Right ventricle myocardium inferior (tissue), 1 donor: ENCODE measurements around the gene KIAA0825. TPM values are rescaled to one million over a fixed set of nuclear protein-coding genes. Genes with fewer than 3 reads are reported as not detected.
"Not testable (repeated sequence)": the region's sequence is repeated elsewhere in the genome, so short reads cannot be mapped to it uniquely, and the experiment has no call there.

Experiments
- ATAC-seq: fragments of 200-7000 bp; cut with Tn5 transposase; one replicate; pipeline ENCODE4 v1.9.1; 2020; ENCODE audit warnings: mild to moderate bottlenecking, moderate library complexity
- DNase-seq: peaks from one replicate; pipeline ENCODE4 v3.0.0; 2021; ENCODE audit errors: missing footprints
- intact Hi-C: fragments of 100-400 bp; cut with DNase I; formaldehyde crosslinking; loops from one replicate; pipeline ENCODE4 v1.11.0; 2022
- total RNA-seq: library from RNA; stranded (reverse); fragmentation: NEBNext Ultra II Directional; extraction: Animal tissue kit (Norgen Biotek cat#: 25700); gene quantifications from one replicate; pipeline ENCODE4 v1.2.1, GENCODE V29; 2021
- donor health status: DM: no; HTN: yes; CAD: no; lungs with severe emphysema.

KIAA0825 gene
- total RNA-seq, 1 donor from 2014 or later, result 2.2 TPM

DNA sequence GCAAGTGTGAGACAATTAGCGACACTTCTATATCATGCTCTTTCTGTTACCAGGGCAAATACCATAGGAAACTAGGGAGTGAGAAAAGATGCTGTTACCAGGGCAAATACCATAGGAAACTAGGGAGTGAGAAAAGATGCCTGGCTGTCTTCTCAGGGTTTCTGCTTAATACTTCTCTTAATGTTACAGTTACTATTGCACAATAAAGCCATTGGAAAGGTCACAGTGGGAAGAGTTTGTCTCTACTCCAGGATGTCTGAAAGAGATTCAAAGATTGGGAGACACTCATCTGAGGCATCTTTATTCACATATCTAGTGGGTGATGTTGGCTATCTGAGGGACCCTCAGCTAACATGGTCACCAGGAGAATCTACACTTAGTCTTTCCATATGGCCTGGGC lies 445.3 kb downstream of the KIAA0825 start:
- DNase-seq (no peak), ATAC-seq (no peak)
- intact Hi-C loops, result no loop called here

- ATAC-seq, DNase-seq, intact Hi-C loops: not testable (repeated sequence)
Measured at GRCh38 chr5:94171070-94171469, 447.3 kb downstream of the KIAA0825 start.

- intact Hi-C loops, DNase-seq, ATAC-seq: not testable (repeated sequence)
Measured at GRCh38 chr5:94170158-94170557, 448.2 kb downstream of the KIAA0825 start.

- ATAC-seq (no peak), DNase-seq (no peak)
- intact Hi-C loops, result no loop called here
Measured at GRCh38 chr5:94168151-94168550, 450.3 kb downstream of the KIAA0825 start.

DNA sequence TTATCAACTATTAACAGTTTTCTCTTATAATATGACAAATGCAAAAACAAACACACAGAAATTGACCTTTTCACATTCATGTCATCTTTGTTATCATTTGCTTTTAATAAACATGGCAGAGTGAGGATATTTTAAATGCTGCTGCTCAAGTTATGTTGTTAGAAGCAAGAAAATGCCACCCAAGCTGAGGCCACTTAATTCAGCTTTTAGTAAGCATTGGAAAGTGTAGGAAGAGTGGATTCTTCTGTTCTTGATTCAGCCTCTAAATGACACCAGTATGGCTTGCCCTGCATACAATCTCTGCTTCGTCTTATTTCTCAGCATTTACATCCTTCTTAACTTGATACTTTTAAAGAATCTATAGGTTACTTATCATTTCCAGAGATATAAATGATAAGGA lies 456.6 kb downstream of the KIAA0825 start:
- no peak for DNase-seq
- intact Hi-C loops, result no loop called here
- ATAC-seq, result no peak

DNA sequence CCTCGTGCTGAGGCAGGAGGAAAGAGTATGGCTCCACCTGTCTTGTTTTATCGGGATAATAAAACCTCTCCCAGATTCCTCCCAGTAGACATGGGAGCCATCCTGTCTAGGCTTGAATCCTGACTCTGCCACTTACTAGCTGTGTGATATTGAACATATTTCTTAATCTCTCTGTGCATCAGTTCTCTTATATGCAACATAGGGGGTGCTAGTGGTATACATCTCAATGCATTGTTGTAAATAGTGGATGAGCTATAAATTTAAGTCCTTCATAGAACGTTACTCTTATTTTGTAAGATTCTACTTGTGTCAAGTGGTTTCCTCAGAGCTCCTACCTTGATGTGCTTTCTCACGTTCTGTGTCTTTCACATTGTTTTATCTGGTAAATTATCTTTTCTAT lies 459.3 kb downstream of the KIAA0825 start:
- intact Hi-C loops, result no loop called here
- ATAC-seq, result no peak
- no peak for DNase-seq

- ATAC-seq (no peak), DNase-seq (no peak)
- intact Hi-C loops, result no loop called here
Measured at GRCh38 chr5:94157704-94158539, 460.5 kb downstream of the KIAA0825 start.

- intact Hi-C loops, result no loop called here
- ATAC-seq, result no peak
- DNase-seq, result no peak
Measured at GRCh38 chr5:94154672-94155071, 463.7 kb downstream of the KIAA0825 start.

DNA sequence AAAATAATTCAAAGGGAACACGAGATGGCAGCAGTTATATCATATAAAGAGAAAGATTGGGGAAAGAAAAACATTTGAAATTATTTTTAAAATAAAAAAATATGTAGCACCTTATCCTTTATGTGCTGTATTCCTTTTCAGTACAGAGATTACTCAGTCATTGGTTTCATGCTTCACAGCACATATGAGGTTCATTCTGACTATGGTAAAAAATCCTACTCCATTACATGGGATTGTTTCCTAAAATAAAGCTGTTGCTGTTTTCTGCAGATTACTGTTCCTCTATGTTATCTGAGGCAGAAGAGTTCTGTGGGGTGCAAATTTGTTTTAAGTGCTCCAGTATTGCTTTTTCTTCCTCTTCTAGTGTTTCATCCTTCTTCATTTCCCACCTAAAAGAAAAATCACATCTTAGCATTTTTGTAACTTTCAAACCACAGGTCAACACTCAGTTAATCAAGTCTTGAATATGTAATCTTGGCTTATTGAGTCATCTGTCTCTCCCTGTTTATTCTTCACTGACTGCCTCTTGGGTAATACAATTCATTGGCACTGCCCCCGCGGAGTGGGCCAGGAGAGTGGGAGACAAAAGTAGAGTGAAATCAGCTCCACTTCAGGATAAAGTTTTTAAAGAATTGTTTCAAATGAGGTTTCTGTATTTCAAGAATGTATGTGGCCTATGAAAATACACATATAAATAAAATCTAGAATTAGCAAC lies 464.5 kb downstream of the KIAA0825 start:
- ATAC-seq (no peak), DNase-seq (no peak)
- intact Hi-C loops, result no loop called here

DNA sequence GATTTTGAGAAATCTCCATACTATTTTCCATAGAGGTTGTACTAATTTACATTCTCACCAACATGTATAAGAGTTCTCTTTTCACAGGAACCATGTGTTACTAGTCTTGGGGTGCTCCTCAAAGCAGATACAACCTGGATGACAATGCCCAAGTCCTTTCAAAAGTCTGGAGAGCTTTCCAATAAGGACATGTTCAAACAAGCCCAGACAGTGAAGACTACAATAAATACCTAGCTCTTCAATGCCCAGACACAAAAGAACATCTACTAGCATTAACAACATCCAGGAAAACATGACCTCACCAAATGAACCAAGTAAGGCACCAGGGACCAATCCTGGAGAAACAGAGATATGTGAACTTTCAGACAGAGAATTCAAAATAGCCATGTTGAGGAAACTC lies 474.8 kb downstream of the KIAA0825 start:
- ATAC-seq, DNase-seq, intact Hi-C loops: not testable (repeated sequence)

- DNase-seq (no peak), ATAC-seq (no peak)
- intact Hi-C loops, result no loop called here
Measured at GRCh38 chr5:94140300-94140699, 478.1 kb downstream of the KIAA0825 start.

- intact Hi-C loops, result no loop called here
- ATAC-seq (no peak), DNase-seq (no peak)
Measured at GRCh38 chr5:94130077-94130476, 488.3 kb downstream of the KIAA0825 start.

DNA sequence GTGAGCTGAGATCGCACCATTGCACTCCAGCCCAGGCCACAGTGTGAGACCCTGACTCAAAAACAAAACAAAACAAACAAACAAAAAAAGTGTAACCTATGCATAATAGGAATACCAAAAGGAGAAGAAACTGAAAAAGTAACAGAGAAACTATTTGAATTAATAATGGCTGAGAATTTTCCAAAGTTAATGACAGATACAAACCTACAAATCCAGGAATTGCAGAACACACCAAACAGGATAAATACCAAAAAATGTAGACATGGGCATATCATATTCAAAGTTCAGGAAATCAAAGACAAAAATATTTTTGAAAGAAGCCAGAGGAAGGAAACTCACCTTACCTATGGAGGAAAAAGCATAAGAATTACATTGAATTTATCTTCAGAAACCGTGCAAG lies 493.3 kb downstream of the KIAA0825 start:
- intact Hi-C loops, result no loop called here
- no peak for ATAC-seq
- DNase-seq, result no peak

GRCh38 chr5:94116317-94116716 lies 502.1 kb downstream of the KIAA0825 start:
- not testable (repeated sequence) for ATAC-seq, DNase-seq
- intact Hi-C loops, result loop anchor here (10.0 kb wide), 1 partner anchor 492 kb away; no protein-coding TSS in a partner anchor

DNA sequence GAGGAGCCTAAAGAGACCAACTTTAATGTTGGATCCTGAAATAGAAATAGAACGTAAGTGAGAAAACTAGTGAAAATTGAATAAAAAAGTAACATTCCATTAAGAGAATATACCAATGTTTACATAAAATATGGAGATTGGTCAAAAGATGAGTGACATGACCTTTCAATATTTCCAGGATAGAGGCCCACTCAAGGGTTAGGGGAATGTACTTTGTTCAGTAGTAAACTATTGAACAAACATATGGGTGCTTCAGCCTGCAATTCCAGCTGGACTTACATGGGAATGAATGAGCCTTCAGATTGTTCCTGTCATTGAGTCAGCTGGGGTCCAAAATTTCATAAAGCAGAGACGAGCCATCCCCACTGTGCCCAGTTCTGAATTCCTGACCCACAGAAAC lies 505.3 kb downstream of the KIAA0825 start:
- ATAC-seq (no peak), DNase-seq (no peak)
- intact Hi-C loops, result loop anchor here (10.0 kb wide), 1 partner anchor 488 kb away; no protein-coding TSS in a partner anchor

GRCh38 chr5:94111209-94112004 lies 507.0 kb downstream of the KIAA0825 start:
- intact Hi-C loops, result loop anchor here (10.0 kb wide), 1 partner anchor 487 kb away; no protein-coding TSS in a partner anchor
- DNase-seq, result peak; percentile 97
- peak; percentile 99 for ATAC-seq

DNA sequence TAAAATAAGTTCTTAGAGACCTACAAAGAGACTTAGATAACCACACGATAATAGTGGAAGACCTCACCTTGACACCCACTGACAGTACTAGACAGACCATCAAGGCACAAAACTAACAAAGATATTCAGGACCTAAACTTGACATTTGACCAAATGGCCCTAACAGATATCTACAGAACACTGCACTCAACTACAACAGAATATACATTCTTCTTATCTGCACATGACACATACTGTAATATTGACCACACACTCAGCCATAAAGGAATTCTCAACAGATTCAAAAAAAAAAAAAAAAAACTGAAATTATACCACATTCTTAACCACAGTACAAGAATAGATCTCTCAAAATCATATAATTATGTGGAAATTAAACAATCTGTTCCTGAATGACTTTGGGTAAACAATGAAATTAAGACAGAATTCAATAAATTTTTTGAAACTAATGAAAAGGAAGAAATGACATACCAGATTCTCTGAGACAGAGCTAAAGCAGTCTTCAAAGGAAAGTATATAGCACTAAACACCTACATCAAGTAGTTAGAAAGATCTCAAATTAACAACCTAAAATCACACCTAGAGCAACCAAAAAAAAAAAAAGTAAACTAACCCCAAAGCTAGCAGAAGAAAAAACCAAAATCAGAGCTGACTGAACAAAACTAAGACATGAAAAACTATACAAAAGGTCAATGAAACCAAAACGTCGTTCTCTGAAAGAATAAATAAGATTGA lies 514.7 kb downstream of the KIAA0825 start:
- DNase-seq, result no peak
- intact Hi-C loops, result no loop called here
- no peak for ATAC-seq
